GM23338 (cell line): ENCODE data around the gene ATP6V1G3. TPM values are rescaled to one million over a fixed set of nuclear protein-coding genes. Genes with fewer than 3 reads are reported as not detected.

Source experiments
- ATAC-seq: fragments of 200-7000 bp; cut with Tn5 transposase; 3 replicates; pipeline ENCODE4 v1.9.1; 2020
- DNase-seq: peaks from one replicate; pipeline ENCODE4 v3.0.0-alpha.2; 2015; ENCODE audit warnings: low spot score
- H2AFZ ChIP-seq: fragments of 200-600 bp; sonication (generic); 2 replicates; pipeline ENCODE4 v1.8.0; 2016; ENCODE audit warnings: antibody characterized with exemption, mild to moderate bottlenecking, moderate library complexity
- H3F3A ChIP-seq: fragments of 200-600 bp; sonication (generic); replicated peaks from 2 replicates; pipeline ENCODE4 v1.8.0; 2017; ENCODE audit warnings: antibody characterized with exemption, mixed run types, low read depth
- H3K27ac ChIP-seq: fragments of 200-600 bp; sonication (generic); 2 replicates; pipeline ENCODE4 v1.6.1; 2016; ENCODE audit warnings: low read depth
- H3K27me3 ChIP-seq: fragments of 200-600 bp; sonication (generic); 2 replicates; pipeline ENCODE4 v1.8.0; 2016; ENCODE audit warnings: mild to moderate bottlenecking, mixed run types, moderate library complexity; ENCODE audit not compliant: insufficient read depth
- H3K36me3 ChIP-seq: fragments of 200-600 bp; sonication (generic); 2 replicates; pipeline ENCODE4 v1.8.0; 2016; ENCODE audit warnings: mild to moderate bottlenecking; ENCODE audit not compliant: insufficient read depth
- H3K4me1 ChIP-seq: fragments of 200-600 bp; sonication (generic); 2 replicates; pipeline ENCODE4 v1.8.0; 2016; ENCODE audit warnings: mild to moderate bottlenecking, moderate library complexity; ENCODE audit not compliant: insufficient read depth
- H3K4me2 ChIP-seq: fragments of 200-600 bp; sonication (generic); 2 replicates; pipeline ENCODE4 v1.7.1; 2017; ENCODE audit warnings: mixed run types
- H3K4me3 ChIP-seq: fragments of 200-600 bp; sonication (generic); 2 replicates; pipeline ENCODE4 v1.6.1; 2016; ENCODE audit warnings: mixed run types
- H3K79me2 ChIP-seq: fragments of 200-600 bp; sonication (generic); replicated peaks from 2 replicates; pipeline ENCODE4 v1.8.0; 2017; ENCODE audit warnings: mild to moderate bottlenecking; ENCODE audit not compliant: insufficient read depth
- H3K9me2 ChIP-seq: fragments of 200-600 bp; sonication (generic); 2 replicates; pipeline ENCODE4 v1.8.0; 2017; ENCODE audit not compliant: insufficient read depth
- H4K20me1 ChIP-seq: fragments of 200-600 bp; sonication (generic); replicated peaks from 2 replicates; pipeline ENCODE4 v1.8.0; 2017; ENCODE audit warnings: mild to moderate bottlenecking; ENCODE audit not compliant: insufficient read depth
- H3K27ac Mint-ChIP-seq: 2 replicates; pipeline ENCODE4 v1.8.0; 2020; ENCODE audit warnings: inconsistent platforms, mild to moderate bottlenecking, moderate library complexity, mixed read lengths
- H3K27me3 Mint-ChIP-seq: 3 replicates; pipeline ENCODE4 v1.8.0; 2022; ENCODE audit warnings: low read depth, mild to moderate bottlenecking, moderate library complexity, mixed read lengths, inconsistent platforms; ENCODE audit not compliant: insufficient read depth, poor library complexity
- H3K36me3 Mint-ChIP-seq: 3 replicates; pipeline ENCODE4 v1.8.0; 2021; ENCODE audit warnings: low read depth, mild to moderate bottlenecking, inconsistent platforms, moderate library complexity, mixed read lengths
- H3K4me1 Mint-ChIP-seq: 3 replicates; pipeline ENCODE4 v1.8.0; 2020; ENCODE audit warnings: mild to moderate bottlenecking, inconsistent platforms, mixed read lengths
- H3K4me3 Mint-ChIP-seq: 3 replicates; pipeline ENCODE4 v1.8.0; 2021; ENCODE audit warnings: moderate library complexity, mild to moderate bottlenecking, inconsistent platforms, mixed read lengths
- H3K9me3 Mint-ChIP-seq: 3 replicates; pipeline ENCODE4 v1.8.0; 2020; ENCODE audit warnings: moderate library complexity, mild to moderate bottlenecking, inconsistent platforms, mixed read lengths
- CREB1 ChIP-seq: fragments of 250-450 bp; sonication (Bioruptor Pico); IDR thresholded peaks from 2 replicates; pipeline ENCODE4 v1.5.0; 2020; ENCODE audit warnings: low read depth, mild to moderate bottlenecking, moderate library complexity
- EZH2 ChIP-seq: fragments of 200-600 bp; sonication (generic); IDR thresholded peaks from one replicate; pipeline ENCODE4 v1.8.0; 2017; ENCODE audit warnings: antibody characterized with exemption, mild to moderate bottlenecking, low read depth; ENCODE audit not compliant: unreplicated experiment
- EZH2phosphoT487 ChIP-seq: fragments of 200-600 bp; sonication (generic); IDR thresholded peaks from one replicate; pipeline ENCODE4 v1.8.1; 2018; ENCODE audit warnings: antibody characterized with exemption; ENCODE audit not compliant: unreplicated experiment
- POLR2AphosphoS5 ChIP-seq: IDR thresholded peaks from 2 replicates; pipeline ENCODE4 v1.6.1; 2016; ENCODE audit warnings: antibody characterized with exemption, low read depth
- ZNF114 ChIP-seq: fragments of 250-450 bp; sonication (Bioruptor Pico); IDR thresholded peaks from 2 replicates; pipeline ENCODE4 v1.5.0; 2020; ENCODE audit warnings: mild to moderate bottlenecking, moderate library complexity
- polyA plus RNA-seq: library from polyadenylated mRNA; unstranded; fragments of >200 nt; fragmentation: Nextera tagmentation; extraction: Ambion mirVana; gene quantifications from 2 replicates; pipeline ENCODE4 v1.2.1, GENCODE V29; 2016
- total RNA-seq: library from RNA; depleted of rRNA; stranded (reverse); fragments of >200 nt; shearing (Covaris generic); gene quantifications from 2 replicates; pipeline ENCODE4 v1.2.3, GENCODE V29; 2014
- TF ChIP-seq, protein P1 (sequence below), 2 experiments: fragments of 200-600 bp in 1 of 2; sonication (generic) in 1 of 2; conservative IDR thresholded peaks; 2 replicates each; pipeline versions ENCODE4 v1.5.1 to v1.6.1; 2016 to 2017; ENCODE audit warnings: antibody characterized with exemption in 2 of 2, low read depth in 2 of 2, mild to moderate bottlenecking in 2 of 2, moderate library complexity in 1 of 2
- TF ChIP-seq, protein P2 (sequence below): fragments of 250-450 bp; sonication (Bioruptor Pico); IDR thresholded peaks from 2 replicates; pipeline ENCODE4 v1.5.0; 2020; ENCODE audit warnings: mild to moderate bottlenecking, moderate library complexity
- TF ChIP-seq, protein P3 (sequence below): IDR thresholded peaks from 2 replicates; pipeline ENCODE4 v1.6.1; 2016; ENCODE audit warnings: antibody characterized with exemption
- TF ChIP-seq, protein P4 (sequence below): IDR thresholded peaks from one replicate; pipeline ENCODE4 v1.6.1; 2018; ENCODE audit warnings: antibody characterized with exemption; ENCODE audit not compliant: unreplicated experiment

ATP6V1G3 gene
- total and polyA plus RNA-seq, 2 experiments from 2014 or later: not detected

DNA sequence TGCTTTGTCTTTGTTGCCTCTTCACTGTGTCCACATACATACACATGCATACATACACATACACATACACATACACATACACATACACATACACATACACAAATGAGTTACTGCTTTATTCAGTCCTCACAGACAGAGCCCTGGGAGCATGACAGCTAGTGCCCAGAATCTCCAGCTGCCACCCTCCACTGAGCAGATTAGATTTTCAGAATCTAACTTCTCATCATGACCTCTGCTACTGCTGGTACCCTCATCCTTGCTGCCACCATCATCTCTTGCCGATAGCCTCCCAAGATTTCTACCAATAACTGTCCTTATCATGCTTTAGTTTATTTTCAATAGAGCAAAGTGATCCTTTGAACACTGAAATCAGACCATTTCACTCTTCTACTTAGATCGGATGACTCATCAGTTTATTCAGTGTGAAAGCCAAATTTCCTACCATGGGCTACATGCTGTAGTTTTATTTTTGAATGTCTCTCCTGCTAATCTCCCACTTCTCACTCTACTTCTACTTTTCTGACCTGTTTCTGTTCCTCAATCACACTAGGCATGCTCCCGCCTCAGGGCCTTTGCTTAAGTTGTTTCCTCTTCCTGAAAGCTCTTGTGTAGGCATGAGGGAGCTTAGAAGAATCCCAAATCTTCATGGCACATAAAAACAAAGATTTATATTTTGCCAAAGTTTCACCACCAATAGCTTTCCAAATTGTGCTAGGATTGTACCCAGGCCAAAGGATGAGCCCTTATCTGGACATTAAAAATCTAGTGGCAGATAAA lies 43.0 kb downstream of the ATP6V1G3 start (continued):
- TF ChIP-seq, protein P1, sequence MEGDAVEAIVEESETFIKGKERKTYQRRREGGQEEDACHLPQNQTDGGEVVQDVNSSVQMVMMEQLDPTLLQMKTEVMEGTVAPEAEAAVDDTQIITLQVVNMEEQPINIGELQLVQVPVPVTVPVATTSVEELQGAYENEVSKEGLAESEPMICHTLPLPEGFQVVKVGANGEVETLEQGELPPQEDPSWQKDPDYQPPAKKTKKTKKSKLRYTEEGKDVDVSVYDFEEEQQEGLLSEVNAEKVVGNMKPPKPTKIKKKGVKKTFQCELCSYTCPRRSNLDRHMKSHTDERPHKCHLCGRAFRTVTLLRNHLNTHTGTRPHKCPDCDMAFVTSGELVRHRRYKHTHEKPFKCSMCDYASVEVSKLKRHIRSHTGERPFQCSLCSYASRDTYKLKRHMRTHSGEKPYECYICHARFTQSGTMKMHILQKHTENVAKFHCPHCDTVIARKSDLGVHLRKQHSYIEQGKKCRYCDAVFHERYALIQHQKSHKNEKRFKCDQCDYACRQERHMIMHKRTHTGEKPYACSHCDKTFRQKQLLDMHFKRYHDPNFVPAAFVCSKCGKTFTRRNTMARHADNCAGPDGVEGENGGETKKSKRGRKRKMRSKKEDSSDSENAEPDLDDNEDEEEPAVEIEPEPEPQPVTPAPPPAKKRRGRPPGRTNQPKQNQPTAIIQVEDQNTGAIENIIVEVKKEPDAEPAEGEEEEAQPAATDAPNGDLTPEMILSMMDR (conservative IDR thresholded peaks at IDR 0.05; ENCODE audit: low read depth in 2 of 2): no peak
- no peak for TF ChIP-seq EZH2phosphoT487
- TF ChIP-seq EZH2: no peak
- no peak for TF ChIP-seq POLR2AphosphoS5

DNA sequence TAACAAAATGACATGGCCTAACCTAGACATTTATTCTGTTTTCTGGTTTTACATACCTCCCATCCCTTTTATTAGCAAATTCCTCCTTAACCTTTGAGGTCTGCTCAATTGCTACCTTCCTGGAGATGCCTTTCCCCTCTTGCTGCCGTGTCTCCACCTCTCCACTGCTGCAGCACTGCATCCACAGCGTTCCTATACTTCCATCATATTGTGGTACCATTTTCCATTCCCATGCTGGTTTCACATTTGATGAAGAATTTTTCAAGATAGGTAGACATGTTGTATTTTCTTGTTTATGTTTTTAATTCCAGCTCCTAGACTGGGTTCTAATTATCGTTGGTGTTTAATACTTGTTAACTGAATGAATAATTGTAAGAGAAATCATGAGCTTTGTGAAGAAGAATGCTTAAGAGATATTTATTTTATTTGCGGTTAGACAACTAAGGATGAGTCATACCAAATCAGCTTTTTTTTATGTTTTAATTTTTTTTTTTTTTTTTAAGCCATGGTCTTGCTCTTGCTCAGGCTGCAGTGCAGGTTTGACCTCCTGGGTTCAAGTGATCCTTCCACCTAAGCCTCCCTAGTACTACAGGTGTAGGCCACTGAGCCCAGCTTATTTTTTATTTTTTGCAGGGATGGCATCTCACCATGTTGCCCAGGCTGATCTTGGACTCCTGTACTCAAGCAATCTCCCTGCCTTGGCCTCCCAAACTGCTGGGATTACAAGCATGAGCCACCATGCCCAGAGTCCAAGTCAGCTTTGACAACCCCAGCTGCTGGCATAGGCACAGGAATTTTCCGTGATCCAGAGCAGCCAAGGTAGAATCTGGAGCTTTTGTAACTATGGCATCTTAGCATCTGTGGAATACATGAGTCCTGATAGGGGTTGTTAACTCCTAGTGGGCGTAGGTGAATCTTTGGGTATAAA lies 44.0 kb downstream of the ATP6V1G3 start:
- Mint-ChIP-seq H3K27me3 (no peaks in the 10 kb centered on the region), H3K4me3 (no peak overlapping the region), H3K36me3 (no peaks in the 10 kb centered on the region), H3K27ac (no peak overlapping the region), H3K4me1 (peaks cover 7% of the 10 kb centered on the region), H3K9me3 (no peaks in the 10 kb centered on the region)
- Histone ChIP-seq H3K27me3 (no peaks in the 10 kb centered on the region), H3K9me2 (no peaks in the 10 kb centered on the region), H3K4me3 (no peak overlapping the region), H3K79me2 (no peaks in the 10 kb centered on the region), H2AFZ (no peak overlapping the region), H3K36me3 (no peaks in the 10 kb centered on the region), H3F3A (no peaks in the 10 kb centered on the region), H4K20me1 (no peaks in the 10 kb centered on the region), H3K27ac (no peak overlapping the region), H3K4me2 (no peak overlapping the region), H3K4me1 (no peaks in the 10 kb centered on the region)
- DNase-seq (no peak), ATAC-seq (no peak)
- no peak for TF ChIP-seq EZH2phosphoT487
- TF ChIP-seq, protein P2, sequence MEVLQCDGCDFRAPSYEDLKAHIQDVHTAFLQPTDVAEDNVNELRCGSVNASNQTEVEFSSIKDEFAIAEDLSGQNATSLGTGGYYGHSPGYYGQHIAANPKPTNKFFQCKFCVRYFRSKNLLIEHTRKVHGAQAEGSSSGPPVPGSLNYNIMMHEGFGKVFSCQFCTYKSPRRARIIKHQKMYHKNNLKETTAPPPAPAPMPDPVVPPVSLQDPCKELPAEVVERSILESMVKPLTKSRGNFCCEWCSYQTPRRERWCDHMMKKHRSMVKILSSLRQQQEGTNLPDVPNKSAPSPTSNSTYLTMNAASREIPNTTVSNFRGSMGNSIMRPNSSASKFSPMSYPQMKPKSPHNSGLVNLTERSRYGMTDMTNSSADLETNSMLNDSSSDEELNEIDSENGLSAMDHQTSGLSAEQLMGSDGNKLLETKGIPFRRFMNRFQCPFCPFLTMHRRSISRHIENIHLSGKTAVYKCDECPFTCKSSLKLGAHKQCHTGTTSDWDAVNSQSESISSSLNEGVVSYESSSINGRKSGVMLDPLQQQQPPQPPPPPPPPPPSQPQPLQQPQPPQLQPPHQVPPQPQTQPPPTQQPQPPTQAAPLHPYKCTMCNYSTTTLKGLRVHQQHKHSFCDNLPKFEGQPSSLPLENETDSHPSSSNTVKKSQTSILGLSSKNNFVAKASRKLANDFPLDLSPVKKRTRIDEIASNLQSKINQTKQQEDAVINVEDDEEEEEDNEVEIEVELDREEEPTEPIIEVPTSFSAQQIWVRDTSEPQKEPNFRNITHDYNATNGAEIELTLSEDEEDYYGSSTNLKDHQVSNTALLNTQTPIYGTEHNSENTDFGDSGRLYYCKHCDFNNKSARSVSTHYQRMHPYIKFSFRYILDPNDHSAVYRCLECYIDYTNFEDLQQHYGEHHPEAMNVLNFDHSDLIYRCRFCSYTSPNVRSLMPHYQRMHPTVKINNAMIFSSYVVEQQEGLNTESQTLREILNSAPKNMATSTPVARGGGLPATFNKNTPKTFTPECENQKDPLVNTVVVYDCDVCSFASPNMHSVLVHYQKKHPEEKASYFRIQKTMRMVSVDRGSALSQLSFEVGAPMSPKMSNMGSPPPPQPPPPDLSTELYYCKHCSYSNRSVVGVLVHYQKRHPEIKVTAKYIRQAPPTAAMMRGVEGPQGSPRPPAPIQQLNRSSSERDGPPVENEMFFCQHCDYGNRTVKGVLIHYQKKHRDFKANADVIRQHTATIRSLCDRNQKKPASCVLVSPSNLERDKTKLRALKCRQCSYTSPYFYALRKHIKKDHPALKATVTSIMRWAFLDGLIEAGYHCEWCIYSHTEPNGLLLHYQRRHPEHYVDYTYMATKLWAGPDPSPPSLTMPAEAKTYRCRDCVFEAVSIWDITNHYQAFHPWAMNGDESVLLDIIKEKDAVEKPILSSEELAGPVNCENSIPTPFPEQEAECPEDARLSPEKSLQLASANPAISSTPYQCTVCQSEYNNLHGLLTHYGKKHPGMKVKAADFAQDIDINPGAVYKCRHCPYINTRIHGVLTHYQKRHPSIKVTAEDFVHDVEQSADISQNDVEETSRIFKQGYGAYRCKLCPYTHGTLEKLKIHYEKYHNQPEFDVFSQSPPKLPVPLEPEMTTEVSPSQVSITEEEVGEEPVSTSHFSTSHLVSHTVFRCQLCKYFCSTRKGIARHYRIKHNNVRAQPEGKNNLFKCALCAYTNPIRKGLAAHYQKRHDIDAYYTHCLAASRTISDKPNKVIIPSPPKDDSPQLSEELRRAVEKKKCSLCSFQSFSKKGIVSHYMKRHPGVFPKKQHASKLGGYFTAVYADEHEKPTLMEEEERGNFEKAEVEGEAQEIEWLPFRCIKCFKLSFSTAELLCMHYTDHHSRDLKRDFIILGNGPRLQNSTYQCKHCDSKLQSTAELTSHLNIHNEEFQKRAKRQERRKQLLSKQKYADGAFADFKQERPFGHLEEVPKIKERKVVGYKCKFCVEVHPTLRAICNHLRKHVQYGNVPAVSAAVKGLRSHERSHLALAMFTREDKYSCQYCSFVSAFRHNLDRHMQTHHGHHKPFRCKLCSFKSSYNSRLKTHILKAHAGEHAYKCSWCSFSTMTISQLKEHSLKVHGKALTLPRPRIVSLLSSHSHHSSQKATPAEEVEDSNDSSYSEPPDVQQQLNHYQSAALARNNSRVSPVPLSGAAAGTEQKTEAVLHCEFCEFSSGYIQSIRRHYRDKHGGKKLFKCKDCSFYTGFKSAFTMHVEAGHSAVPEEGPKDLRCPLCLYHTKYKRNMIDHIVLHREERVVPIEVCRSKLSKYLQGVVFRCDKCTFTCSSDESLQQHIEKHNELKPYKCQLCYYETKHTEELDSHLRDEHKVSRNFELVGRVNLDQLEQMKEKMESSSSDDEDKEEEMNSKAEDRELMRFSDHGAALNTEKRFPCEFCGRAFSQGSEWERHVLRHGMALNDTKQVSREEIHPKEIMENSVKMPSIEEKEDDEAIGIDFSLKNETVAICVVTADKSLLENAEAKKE (CRISPR knock-in tag): no peak
- no peak for TF ChIP-seq CREB1 (CRISPR knock-in tag)
- TF ChIP-seq, protein P3, sequence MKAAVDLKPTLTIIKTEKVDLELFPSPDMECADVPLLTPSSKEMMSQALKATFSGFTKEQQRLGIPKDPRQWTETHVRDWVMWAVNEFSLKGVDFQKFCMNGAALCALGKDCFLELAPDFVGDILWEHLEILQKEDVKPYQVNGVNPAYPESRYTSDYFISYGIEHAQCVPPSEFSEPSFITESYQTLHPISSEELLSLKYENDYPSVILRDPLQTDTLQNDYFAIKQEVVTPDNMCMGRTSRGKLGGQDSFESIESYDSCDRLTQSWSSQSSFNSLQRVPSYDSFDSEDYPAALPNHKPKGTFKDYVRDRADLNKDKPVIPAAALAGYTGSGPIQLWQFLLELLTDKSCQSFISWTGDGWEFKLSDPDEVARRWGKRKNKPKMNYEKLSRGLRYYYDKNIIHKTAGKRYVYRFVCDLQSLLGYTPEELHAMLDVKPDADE: no peak
- no peak for TF ChIP-seq ZNF114 (CRISPR knock-in tag)
- TF ChIP-seq, protein P4, sequence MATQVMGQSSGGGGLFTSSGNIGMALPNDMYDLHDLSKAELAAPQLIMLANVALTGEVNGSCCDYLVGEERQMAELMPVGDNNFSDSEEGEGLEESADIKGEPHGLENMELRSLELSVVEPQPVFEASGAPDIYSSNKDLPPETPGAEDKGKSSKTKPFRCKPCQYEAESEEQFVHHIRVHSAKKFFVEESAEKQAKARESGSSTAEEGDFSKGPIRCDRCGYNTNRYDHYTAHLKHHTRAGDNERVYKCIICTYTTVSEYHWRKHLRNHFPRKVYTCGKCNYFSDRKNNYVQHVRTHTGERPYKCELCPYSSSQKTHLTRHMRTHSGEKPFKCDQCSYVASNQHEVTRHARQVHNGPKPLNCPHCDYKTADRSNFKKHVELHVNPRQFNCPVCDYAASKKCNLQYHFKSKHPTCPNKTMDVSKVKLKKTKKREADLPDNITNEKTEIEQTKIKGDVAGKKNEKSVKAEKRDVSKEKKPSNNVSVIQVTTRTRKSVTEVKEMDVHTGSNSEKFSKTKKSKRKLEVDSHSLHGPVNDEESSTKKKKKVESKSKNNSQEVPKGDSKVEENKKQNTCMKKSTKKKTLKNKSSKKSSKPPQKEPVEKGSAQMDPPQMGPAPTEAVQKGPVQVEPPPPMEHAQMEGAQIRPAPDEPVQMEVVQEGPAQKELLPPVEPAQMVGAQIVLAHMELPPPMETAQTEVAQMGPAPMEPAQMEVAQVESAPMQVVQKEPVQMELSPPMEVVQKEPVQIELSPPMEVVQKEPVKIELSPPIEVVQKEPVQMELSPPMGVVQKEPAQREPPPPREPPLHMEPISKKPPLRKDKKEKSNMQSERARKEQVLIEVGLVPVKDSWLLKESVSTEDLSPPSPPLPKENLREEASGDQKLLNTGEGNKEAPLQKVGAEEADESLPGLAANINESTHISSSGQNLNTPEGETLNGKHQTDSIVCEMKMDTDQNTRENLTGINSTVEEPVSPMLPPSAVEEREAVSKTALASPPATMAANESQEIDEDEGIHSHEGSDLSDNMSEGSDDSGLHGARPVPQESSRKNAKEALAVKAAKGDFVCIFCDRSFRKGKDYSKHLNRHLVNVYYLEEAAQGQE: no peak
- TF ChIP-seq POLR2AphosphoS5: no peak
